RPMI7951 (cell line): ENCODE results near the gene ZNF429. TPM values are rescaled to one million over a fixed set of nuclear protein-coding genes. Genes with fewer than 3 reads are reported as not detected.
"Not testable (repeated sequence)": the region's sequence is repeated elsewhere in the genome, so short reads cannot be mapped to it uniquely, and the experiment has no call there.

Source experiments
- DNase-seq: peaks from one replicate; pipeline ENCODE4 v3.0.0-alpha.2; 2012; ENCODE audit warnings: low read depth
- total RNA-seq: library from RNA; depleted of rRNA; stranded (reverse); fragments of >200 nt; shearing (Covaris generic); gene quantifications from 2 replicates; pipeline ENCODE4 v1.2.3, GENCODE V29; 2014; rRNA removed

ZNF429 gene
- total RNA-seq = 8.1 and 9.6 TPM in 2 replicates

GRCh38 chr19:21505459-21506451 is at the start of gene ZNF429:
Gene ZNF429 (plus strand): TSS chr19:21505602. CDS start chr19:21505772, 170 bp downstream.
- DNase-seq = peak; percentile 93

- no peak for DNase-seq
These were observed 44.7 kb upstream of the ZNF429 start for GRCh38 chr19:21460686-21461085.

- no peak for DNase-seq
These were observed 42.9 kb upstream of the ZNF429 start for GRCh38 chr19:21462540-21462939.

- no peak for DNase-seq
These were observed 41.8 kb upstream of the ZNF429 start for GRCh38 chr19:21463449-21464105.

DNA sequence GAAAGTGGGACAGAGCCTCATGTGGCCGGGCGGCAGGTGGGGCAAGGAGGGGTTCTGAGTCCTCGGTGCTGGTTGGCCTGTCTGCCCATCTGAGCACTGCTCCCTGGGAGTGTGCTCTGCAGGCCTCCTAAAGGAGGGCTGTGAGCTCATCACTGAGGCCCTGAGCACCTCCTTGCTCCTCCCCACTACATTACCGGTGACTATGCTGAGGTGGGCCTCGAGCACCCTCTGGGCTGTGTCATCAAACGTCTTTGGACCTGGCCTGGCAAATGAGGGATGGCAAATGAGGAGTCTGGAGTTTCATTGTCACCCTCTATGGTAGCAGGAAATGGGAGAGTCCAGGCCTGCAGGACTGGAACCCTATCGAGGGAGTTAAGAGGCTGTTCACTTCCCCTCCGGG is 38.8 kb upstream of the ZNF429 start:
- no peak for DNase-seq

DNA sequence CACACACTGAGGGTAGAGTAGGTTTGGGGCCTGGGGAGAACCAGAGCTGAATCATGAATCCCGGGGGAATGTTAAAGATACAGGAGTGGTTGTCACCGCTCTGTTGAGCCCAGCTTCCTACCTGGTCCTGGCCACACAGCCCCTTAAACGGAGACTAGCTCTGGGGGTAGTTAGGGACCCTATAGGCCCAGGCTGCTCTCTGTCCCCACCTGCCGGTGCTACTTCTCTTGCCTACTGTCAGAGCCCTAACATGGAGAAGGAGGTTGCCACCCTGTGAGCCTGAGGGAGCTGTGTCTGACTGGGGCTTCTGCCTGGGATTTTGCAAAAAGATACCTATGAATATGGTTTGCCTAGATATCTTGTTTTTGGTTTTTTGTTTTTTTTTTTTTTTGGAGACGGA is 36.6 kb upstream of the ZNF429 start:
- no peak for DNase-seq

- no peak for DNase-seq
These were observed 32.9 kb upstream of the ZNF429 start for GRCh38 chr19:21472507-21472906.

DNA sequence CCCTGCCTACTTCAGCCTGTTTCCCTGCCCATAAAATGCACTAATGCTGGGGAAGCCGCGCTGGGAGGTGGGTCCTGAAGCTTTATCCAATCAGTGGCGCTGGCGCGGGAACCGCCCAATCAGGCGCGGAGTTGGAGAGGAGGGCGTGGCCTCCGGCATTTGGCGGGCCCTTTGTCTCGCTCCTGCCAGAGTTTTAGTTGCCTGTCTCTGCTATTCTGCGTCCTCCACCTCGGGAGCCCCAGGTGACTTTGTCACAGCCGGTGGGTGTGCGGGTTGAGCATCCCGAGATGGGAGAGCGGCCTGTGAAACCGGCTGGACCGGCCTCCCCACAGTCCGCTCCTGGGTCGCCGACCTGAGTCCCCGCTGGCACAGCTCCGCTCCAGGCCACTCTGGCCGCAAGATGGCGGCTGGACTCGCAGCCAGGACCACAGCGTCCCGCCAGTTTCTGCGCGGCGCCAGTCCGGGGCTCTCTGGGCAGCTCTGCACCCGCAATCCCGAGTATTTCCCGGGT is 30.7 kb upstream of the ZNF429 start:
- peak; percentile 54 for DNase-seq

DNA sequence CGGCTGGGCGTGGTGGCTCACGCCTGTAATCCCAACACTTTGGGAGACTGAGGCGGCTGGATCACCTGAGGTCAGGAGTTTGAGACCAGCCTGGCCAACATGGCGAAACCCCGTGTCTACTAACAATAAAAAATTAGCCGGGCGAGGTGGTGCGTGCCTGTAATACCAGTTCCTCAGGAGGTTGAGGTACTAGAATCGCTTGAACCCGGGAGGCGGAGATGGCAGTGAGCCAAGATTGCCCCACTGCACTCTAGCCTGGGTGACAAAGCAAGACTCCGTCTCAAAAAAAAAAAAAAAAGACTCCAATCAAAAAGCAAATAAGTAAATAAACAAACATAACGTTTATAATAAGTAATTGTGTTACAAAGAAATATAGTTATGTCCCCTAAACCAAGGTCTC is 23.0 kb upstream of the ZNF429 start:
- not testable (repeated sequence) for DNase-seq

DNA sequence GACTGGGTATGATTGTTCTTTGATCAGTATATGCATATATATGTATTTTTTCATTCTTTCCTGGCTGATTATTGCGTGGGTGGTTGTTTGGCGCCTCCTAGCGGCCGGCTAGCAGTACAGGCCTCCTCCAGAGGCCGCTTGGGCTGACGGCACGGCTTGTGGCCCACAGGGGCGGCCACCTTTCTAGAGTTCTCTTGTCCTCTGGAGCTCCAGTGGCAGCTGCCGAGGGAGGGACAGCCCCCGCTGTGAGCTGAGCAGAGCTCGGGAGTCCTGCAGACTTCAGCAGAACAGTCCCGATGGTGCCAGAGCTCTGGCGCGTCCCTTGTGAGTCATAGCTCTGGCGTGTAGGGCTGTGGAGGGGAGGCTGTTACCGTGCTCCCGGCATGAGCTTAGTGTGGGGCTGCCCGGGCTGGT is 22.5 kb upstream of the ZNF429 start:
- DNase-seq = peak; percentile 22

DNA sequence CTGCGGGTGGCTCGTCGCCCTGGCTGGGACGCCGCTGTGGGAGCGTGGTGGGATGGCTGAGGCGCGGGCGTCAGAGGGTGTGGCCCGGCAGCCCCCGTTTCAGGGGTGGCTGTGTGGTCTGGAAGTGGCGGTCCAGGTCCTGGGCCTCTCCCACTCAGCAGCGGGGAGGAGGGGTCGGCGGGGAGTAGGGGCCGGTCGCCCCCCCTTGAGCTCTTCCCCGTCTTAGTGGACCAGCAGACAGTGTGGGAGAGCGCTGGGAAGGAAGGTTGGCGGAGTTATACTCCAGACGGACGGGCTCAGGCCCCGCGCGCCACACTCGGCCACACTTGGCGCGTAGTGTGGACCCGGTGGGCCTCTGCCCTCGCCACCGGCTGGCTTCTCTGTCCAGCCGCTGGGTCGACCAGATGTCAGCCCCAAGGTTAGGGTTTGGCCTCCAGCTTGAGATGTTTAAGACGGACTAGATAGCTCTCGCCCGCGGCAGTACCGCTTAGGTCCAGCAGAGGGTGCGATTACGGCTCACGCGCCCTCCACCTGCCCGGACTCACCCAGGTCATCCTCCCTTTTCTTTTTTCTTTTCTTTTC is 21.7 kb upstream of the ZNF429 start:
- DNase-seq = no peak

DNA sequence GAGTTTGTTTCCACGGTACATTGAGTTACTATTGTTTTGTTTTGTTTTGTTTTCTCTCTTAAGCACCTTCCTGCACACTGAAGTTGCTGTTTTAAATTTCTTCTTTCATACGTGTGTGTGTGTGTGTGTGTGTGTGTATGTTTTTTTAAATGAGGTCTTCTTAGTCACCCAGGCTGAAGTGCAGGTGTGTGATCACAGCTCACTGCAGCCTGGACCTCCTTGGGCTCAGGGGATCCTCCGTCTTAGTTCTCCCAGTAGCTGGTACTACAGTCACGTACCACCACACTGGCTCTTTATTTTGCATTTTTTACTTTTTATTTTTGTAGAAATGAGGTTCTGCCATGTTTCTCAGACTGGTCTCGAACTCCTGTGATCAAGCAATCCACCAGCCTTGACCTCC is 20.8 kb upstream of the ZNF429 start:
- DNase-seq = no peak

DNA sequence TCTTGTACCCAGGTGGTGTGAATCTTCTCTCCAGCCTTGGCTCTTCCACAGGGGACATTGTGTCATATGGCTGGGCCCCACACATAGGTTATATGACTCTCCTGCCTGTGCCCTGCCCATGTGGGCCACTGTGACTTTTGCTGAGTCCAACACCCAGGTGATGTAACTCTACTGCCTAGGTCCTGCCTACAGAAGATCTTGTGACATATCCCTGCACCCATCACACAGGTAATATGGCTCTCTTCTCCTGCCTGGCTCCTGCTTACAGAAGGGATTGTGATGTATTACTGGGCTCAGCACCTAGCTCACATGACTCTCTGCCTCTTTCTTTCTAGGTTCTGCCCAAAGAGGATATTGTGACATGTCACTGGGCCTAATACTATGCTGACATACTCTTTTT is 19.5 kb upstream of the ZNF429 start:
- DNase-seq = no peak

DNA sequence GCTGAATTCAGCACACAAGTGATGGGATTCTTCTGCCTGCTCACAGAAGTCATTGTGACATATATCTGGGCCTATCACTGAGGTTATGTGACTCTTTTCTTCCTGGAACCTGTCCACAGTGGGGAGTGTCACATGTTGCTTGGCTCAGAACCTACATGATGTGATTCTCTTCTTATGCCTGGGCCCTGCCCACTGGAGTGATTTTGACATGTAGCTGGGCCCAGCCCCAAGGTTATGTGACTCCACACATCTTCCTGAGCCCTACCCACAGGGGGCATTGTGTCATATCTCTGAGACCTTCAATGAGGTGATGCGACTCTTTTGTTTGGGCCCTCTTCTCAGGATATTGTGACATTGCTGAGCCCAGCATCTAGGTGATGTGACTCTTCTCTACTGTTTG is 17.4 kb upstream of the ZNF429 start:
- DNase-seq = no peak

DNA sequence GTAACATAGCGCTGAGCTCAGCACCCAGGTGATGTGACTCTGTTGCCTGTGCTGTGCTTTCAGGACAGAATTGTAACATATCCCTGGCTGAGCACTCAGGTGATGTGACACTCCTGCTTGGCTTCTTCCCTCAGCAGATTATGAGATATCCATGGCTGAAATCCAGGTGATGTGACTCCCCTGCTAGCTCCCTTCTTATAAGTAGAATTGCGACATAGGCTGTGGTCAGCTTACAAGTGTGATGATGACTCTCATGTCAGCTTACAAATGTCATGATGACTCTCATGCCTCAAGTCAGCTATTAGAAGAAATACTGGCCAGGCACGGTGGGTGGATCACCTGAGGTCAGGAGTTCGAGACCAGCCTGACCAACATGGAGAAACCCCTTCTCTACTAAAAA is 14.3 kb upstream of the ZNF429 start:
- DNase-seq = no peak

- DNase-seq = no peak
These were observed 12.2 kb upstream of the ZNF429 start for GRCh38 chr19:21492947-21493906.

GRCh38 chr19:21496876-21497275 is 8.5 kb upstream of the ZNF429 start:
- no peak for DNase-seq

DNA sequence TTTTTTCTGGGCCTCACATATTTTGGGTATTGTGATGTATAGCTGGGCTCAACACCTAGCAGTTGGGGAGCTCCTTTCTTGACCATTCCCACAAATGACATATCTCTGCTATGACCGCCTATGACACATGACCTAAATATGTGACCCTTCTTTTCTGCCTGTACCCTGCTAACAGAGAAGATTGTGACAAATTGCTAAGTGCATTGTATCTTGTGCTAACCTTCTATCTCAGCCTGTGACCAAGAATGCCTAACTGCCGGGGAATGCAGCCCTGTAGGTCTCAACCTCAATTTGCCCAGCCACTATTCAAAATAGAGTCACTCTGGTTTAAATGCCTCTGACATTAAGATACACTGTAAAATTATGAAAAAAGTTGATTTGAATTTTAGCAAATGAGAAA is 6.8 kb upstream of the ZNF429 start:
- DNase-seq = no peak

GRCh38 chr19:21508198-21508597 is 2.8 kb downstream of the ZNF429 start:
- DNase-seq = no peak

DNA sequence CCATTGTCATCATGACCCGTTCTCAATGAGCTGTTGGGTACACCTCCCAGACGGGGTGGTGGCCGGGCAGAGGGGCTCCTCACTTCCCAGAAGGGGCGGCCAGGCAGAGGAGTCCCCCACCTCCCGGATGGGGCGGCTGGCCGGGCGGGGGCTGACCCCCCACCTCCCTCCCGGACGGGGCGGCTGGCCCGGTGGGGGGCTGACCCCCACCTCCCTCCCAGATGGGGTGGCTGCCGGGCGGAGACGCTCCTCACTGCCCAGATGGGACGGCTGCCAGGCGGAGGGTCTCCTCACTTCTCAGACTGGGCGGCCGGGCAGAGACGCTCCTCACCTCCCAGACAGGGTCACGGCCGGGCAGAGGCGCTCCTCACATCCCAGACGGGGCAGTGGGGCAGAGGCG is 5.7 kb downstream of the ZNF429 start:
- not testable (repeated sequence) for DNase-seq

GRCh38 chr19:21512609-21513008 is 7.2 kb downstream of the ZNF429 start:
- not testable (repeated sequence) for DNase-seq
